ENCODE data around the gene NUDT9. TPM values are rescaled to one million over a fixed set of nuclear protein-coding genes. Genes with fewer than 3 reads are reported as not detected.
"Not testable (repeated sequence)": the region's sequence is repeated elsewhere in the genome, so short reads cannot be mapped to it uniquely, and the experiment has no call there.

The NUDT9 gene
- total RNA-seq, 1 donor from 2014 or later, result 43.9 TPM

DNA sequence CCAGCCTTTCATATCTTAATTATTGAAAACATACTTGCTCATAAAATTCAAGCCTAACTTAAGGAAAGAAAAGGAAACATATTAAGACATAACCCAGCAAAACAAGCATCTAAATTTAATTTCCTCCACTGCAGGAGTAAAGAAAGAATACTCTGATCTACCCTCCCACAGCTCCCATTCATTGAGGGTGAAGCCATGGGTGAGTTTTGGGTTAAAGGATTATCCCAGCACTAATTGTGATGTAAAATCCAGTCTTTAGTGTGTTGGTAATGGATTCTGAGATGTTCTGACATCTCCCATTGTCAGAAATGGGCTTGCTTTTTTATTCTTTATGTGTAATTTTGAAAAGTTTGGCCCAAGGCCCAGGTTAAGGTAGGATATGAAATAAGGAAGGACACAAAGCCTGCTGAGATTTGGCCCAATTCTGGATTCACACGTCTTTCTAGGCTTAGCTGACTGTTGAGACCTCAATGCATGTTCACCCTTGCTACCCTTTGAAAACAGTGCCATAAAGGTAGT lies 56.4 kb downstream of the NUDT9 start:
- Histone ChIP-seq H3K4me3 (no peak overlapping the region), H3K27ac (no peak overlapping the region), H3K27me3 (no peaks in the 10 kb centered on the region), H3K36me3 (peaks cover 55% of the 10 kb centered on the region), H3K4me1 (no peaks in the 10 kb centered on the region), H3K9me3 (no peaks in the 10 kb centered on the region)
- TF ChIP-seq, protein P1, sequence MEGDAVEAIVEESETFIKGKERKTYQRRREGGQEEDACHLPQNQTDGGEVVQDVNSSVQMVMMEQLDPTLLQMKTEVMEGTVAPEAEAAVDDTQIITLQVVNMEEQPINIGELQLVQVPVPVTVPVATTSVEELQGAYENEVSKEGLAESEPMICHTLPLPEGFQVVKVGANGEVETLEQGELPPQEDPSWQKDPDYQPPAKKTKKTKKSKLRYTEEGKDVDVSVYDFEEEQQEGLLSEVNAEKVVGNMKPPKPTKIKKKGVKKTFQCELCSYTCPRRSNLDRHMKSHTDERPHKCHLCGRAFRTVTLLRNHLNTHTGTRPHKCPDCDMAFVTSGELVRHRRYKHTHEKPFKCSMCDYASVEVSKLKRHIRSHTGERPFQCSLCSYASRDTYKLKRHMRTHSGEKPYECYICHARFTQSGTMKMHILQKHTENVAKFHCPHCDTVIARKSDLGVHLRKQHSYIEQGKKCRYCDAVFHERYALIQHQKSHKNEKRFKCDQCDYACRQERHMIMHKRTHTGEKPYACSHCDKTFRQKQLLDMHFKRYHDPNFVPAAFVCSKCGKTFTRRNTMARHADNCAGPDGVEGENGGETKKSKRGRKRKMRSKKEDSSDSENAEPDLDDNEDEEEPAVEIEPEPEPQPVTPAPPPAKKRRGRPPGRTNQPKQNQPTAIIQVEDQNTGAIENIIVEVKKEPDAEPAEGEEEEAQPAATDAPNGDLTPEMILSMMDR (IDR thresholded peaks at IDR 0.05), result no peak
- intact Hi-C loops (cut with DNase I), result no loop called here
- DNase-seq, result no peak
- no peak for ATAC-seq

DNA sequence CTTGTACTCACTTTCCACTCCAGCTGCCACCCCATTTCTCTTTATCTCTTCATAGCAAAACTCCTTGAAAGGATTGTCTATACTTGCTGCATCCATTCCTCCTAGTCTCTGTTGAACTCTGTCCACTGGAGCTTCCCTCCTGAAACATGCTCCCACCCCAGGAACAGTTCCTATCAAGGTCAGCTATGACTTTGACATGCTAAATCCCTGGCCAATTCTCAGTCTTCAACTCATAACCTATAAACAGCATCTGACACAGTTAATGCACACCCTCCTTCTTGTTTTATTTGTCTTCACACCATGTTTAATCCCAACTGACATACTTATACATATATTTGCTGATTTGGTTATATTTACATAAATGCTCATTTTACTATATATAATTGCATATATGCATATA lies 59.0 kb downstream of the NUDT9 start:
- no peak for ATAC-seq
- Histone ChIP-seq H3K9me3 (no peaks in the 10 kb centered on the region), H3K36me3 (peaks cover 44% of the 10 kb centered on the region), H3K27me3 (no peaks in the 10 kb centered on the region), H3K27ac (no peak overlapping the region), H3K4me1 (no peaks in the 10 kb centered on the region), H3K4me3 (no peak overlapping the region)
- intact Hi-C loops (cut with DNase I), result no loop called here
- no peak for DNase-seq
- TF ChIP-seq, protein P1 (IDR thresholded peaks at IDR 0.05), result no peak

DNA sequence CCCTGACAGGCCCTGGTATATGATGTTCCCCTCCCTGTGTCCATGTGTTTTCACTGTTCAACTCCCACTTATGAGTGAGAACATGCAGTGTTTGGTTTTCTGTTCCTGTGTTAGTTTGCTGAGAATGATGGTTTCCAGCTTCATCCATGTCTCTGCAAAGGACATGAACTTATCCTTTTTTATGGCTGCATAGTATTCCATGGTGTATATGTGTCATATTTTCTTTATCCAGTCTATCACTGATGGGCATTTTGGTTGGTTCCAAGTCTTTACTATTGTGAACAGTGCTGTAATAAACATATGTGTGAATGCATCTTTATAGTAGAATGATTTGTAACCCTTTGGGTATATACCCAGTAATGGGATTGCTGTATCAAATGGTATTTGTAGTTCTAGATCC lies 60.9 kb downstream of the NUDT9 start:
- H3K4me1 ChIP-seq; H3K4me3 ChIP-seq; ATAC-seq; H3K27me3 ChIP-seq; H3K27ac ChIP-seq; DNase-seq; H3K9me3 ChIP-seq; intact Hi-C loops (cut with DNase I): not testable (repeated sequence)
- H3K36me3 ChIP-seq, result peaks cover 33% of the 10 kb centered on the region

DNA sequence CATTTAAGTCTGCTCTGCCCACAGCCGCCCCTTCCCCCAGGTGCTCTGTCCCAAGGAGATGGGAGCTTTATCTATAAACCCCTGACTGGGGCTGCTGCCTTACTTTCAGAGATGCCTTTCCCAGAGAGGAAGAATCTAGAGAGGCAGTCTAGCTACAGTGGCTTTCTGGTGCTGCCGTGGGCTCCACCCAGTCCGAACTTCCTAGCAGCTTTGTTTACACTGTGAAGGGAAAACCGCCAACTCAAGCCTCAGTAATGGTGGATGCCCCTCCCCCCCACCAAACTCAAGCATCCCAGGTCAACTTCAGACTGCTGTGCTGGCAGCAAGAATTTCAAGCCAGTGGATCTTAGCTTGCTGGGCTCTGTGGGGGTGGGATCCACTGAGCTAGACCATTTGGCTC lies 66.3 kb downstream of the NUDT9 start:
- H3K9me3 ChIP-seq; DNase-seq; H3K4me1 ChIP-seq; ATAC-seq; H3K27ac ChIP-seq; intact Hi-C loops (cut with DNase I); H3K4me3 ChIP-seq; H3K27me3 ChIP-seq: not testable (repeated sequence)
- H3K36me3 ChIP-seq, result peaks cover 43% of the 10 kb centered on the region

DNA sequence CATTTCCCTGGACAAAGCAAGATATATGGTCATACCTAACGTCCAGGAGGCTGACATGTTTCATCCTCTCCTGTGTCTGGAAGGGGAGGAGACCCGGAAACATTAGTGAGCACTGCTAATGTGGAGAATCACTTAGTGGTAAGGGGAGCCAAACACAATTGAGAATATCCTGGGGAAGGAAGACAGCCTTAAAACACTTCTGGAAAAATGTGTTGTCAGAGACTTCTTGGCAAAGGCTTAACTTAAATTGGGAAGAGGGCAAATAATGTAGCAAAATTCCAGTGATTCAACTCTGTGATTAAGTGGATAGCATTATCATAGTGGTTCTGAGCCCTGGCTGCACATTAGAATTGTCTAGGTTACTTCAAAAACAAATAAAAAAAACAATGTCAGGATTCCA lies 67.3 kb downstream of the NUDT9 start:
- no peaks in the 10 kb centered on the region for H3K9me3 ChIP-seq
- TF ChIP-seq, protein P1 (IDR thresholded peaks at IDR 0.05), result no peak
- H3K36me3 ChIP-seq, result peaks cover 52% of the 10 kb centered on the region
- H3K4me1 ChIP-seq, result no peaks in the 10 kb centered on the region
- H3K27me3 ChIP-seq, result no peaks in the 10 kb centered on the region
- ATAC-seq (no peak), DNase-seq (no peak)
- no peak overlapping the region for H3K4me3 ChIP-seq
- intact Hi-C loops (cut with DNase I), result no loop called here
- H3K27ac ChIP-seq, result peak overlapping the region; percentile 1

DNA sequence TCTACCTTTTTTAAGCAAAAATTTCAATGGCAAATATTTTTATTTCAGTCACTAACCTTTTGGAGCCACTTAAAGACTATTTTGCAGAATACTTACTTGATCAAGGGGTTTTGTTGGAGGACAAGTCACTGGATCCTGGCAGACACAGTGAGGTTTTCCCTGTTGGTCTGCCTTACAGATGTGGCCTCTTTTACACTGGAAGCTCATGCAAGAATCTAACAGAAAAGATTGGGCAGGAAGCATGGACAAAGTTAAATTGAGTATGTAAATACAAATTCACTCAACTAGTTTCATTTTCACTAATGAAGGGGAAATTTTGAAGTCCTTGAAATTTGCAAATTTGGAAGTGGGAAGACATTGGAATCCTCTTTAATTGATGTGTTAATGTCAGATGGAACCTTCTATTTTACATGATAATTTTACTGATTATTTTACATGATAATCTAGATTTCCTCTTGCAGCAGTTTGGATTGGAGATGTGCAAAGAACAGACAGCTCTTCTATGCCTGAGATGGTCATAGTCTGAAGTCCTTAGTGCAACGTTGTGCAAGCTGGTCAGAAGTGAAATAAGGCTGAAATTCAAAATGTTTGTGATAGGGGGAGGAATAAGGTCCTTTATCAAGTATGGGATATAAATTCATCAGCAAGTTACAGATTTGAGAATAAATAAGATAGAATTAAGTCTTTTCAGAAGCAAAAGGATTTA lies 68.4 kb downstream of the NUDT9 start:
- Histone ChIP-seq H3K9me3 (no peaks in the 10 kb centered on the region), H3K27ac (peak overlapping the region; percentile 1), H3K4me3 (no peak overlapping the region), H3K4me1 (no peaks in the 10 kb centered on the region), H3K27me3 (no peaks in the 10 kb centered on the region), H3K36me3 (peaks cover 53% of the 10 kb centered on the region)
- DNase-seq (no peak), ATAC-seq (no peak)
- TF ChIP-seq, protein P1 (IDR thresholded peaks at IDR 0.05), result no peak
- intact Hi-C loops (cut with DNase I), result no loop called here

All from upper lobe of right lung (tissue), 1 donor.